VCaP (cell line): ENCODE results near the gene NCBP3.

ENCODE experiments used
- H3K27ac ChIP-seq: fragments of 450-650 bp; 2 replicates; pipeline ENCODE4 v1.5.1; 2017
- CTCF ChIP-seq: fragments of 450-650 bp; conservative IDR thresholded peaks from 2 replicates; pipeline ENCODE4 v1.5.1; 2017; ENCODE audit warnings: mild to moderate bottlenecking, moderate library complexity

NCBP3 gene

GRCh38 chr17:3805581-3805980 is 40.5 kb downstream of the NCBP3 start:
- TF ChIP-seq CTCF, result no peak
- H3K27ac ChIP-seq, result no peak overlapping the region

GRCh38 chr17:3804503-3804931 is 41.5 kb downstream of the NCBP3 start:
- no peak overlapping the region for H3K27ac ChIP-seq
- no peak for TF ChIP-seq CTCF

- no peak for TF ChIP-seq CTCF
- no peak overlapping the region for H3K27ac ChIP-seq
Observed at GRCh38 chr17:3803308-3803640, 42.8 kb downstream of the NCBP3 start.

GRCh38 chr17:3802461-3803307 is 43.4 kb downstream of the NCBP3 start:
- H3K27ac ChIP-seq, result no peak overlapping the region
- no peak for TF ChIP-seq CTCF

GRCh38 chr17:3801792-3802191 is 44.3 kb downstream of the NCBP3 start:
- H3K27ac ChIP-seq, result no peak overlapping the region
- no peak for TF ChIP-seq CTCF

GRCh38 chr17:3801347-3801746 is 44.7 kb downstream of the NCBP3 start:
- no peak overlapping the region for H3K27ac ChIP-seq
- no peak for TF ChIP-seq CTCF

GRCh38 chr17:3800362-3801271 is 45.4 kb downstream of the NCBP3 start, which contains the start of gene ITGAE:
Gene ITGAE, minus strand, starts transcription at chr17:3801188. Its CDS starts 44 bp downstream, at chr17:3801144.
- H3K27ac ChIP-seq, result no peak within 1 kb of the TSS
- no peak for TF ChIP-seq CTCF
